Esophagus squamous epithelium (tissue), 4 donors: ENCODE results near the gene TIGD2.

Experiments used
- POLR2A ChIP-seq, 4 donors: fragments of 450-650 bp; IDR thresholded peaks; one replicate each; pipeline ENCODE4 v1.6.1; 2017; ENCODE audit warnings: antibody characterized with exemption in 4 of 4, mild to moderate bottlenecking in 4 of 4, moderate library complexity in 3 of 4
- TF ChIP-seq, protein P1 (sequence below), 6 experiments: fragments of 450-650 bp in 4 of 6; fragments of 200-600 bp in 2 of 6; sonication (generic) in 2 of 6; IDR thresholded peaks; one replicate each; pipeline ENCODE4 v1.5.1; 2016 to 2019; ENCODE audit warnings: antibody characterized with exemption in 6 of 6, mild to moderate bottlenecking in 4 of 6, moderate library complexity in 4 of 6

GRCh38 chr4:89146196-89146595 is 34.9 kb downstream of the TIGD2 start:
- TF ChIP-seq POLR2A (IDR thresholded peaks at IDR 0.05): no peak
- TF ChIP-seq, protein P1, sequence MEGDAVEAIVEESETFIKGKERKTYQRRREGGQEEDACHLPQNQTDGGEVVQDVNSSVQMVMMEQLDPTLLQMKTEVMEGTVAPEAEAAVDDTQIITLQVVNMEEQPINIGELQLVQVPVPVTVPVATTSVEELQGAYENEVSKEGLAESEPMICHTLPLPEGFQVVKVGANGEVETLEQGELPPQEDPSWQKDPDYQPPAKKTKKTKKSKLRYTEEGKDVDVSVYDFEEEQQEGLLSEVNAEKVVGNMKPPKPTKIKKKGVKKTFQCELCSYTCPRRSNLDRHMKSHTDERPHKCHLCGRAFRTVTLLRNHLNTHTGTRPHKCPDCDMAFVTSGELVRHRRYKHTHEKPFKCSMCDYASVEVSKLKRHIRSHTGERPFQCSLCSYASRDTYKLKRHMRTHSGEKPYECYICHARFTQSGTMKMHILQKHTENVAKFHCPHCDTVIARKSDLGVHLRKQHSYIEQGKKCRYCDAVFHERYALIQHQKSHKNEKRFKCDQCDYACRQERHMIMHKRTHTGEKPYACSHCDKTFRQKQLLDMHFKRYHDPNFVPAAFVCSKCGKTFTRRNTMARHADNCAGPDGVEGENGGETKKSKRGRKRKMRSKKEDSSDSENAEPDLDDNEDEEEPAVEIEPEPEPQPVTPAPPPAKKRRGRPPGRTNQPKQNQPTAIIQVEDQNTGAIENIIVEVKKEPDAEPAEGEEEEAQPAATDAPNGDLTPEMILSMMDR (IDR thresholded peaks at IDR 0.05): no peak
